Fibroblast of peridontal ligament (primary cell): ENCODE results near the gene ABCG5.

Experiments
- DNase-seq: peaks from one replicate; pipeline ENCODE4 v3.0.0-alpha.2; 2010; ENCODE audit errors: extremely low read depth

The ABCG5 gene

GRCh38 chr2:43838560-43839267, at the start of gene ABCG5, which contains the start of gene ABCG8:
Gene ABCG5, minus strand, starts transcription at chr2:43838839. Its CDS starts 160 bp downstream, at chr2:43838679.
Gene ABCG8, plus strand, starts transcription at chr2:43838971. Its CDS starts 83 bp downstream, at chr2:43839054.
- no peak for DNase-seq

DNA sequence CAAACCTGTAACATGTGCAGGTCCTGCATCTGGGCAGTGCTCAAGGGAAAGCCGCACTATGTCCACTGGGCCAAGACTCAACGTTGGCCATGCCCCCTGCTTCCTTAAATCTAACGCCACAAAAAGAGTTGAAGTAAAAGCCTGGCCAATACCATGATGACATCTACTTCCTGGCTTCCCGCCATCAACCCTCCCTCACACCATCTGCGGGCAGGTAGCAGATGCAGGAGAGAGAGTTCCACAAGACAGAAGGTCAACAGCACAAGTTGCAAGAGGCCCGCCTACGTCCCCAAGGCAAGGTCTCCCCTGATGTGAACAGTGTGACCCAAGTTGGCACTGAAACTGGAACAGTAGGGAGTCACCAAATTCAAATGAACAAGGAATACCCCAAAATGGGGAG, 48.5 kb upstream of the ABCG5 start:
- no peak for DNase-seq

GRCh38 chr2:43885132-43885632, 46.5 kb upstream of the ABCG5 start:
- no peak for DNase-seq

DNA sequence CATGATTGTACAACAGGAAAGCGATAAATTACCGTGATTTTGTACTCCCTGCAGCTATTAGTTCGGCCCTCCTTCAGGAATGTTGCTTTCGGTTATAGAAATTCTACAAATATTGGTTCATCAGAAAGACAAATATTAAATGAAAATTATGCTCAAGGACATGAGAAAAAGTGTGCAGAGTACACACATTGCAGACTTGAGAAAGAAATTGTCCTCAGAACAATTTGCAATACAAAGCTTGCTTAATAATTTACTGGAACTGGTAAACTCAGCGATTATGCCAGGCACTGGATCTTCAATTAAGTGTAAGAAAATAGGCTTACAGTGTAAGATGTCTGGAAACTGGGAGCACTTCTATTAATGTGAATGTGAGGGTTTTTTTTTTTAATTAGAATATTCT, 46.0 kb upstream of the ABCG5 start:
- DNase-seq: no peak

DNA sequence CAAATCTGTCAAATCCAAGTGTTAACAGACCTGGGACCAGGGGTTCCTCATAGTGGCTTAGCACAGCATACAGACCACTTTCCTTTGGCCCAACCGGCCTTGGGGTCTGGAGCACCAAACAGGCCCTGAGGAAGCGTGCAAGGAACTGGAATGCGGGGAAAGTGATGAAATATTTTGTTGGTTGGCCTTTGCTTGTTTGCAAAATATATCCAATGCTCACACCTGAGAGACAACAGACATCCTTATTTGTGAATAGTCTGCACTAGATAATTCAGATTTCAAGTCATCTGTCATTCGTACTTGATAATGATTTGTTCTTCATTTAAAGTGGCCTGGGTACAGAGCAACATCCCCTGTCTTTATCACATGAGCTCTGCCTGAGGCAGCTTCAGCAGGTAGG, 43.7 kb upstream of the ABCG5 start:
- DNase-seq: no peak

GRCh38 chr2:43880952-43881351, 42.3 kb upstream of the ABCG5 start:
- no peak for DNase-seq

- no peak for DNase-seq
These were observed 41.8 kb upstream of the ABCG5 start for GRCh38 chr2:43880471-43880870.

DNA sequence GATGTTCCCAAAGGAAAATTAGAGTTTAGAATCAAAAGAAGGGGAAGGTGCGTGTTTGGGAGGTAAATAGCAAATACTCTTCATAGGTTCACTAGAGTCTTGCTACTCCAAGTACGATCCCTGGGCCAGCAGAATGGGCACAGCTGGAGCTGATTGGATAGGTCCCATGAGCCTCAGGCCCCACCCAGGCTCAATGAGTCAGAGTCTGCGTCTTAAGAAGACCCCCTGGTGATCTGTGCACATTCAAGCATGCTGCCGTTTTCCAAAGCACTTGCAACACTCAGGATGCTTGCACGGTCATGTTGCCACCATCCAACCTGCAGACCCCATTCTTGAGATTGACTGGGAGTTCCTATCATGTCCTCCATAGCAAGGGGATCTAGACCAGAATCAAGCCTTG, 40.6 kb upstream of the ABCG5 start:
- DNase-seq: no peak

GRCh38 chr2:43877782-43878464, 39.3 kb upstream of the ABCG5 start:
- DNase-seq: peak; percentile 58

DNA sequence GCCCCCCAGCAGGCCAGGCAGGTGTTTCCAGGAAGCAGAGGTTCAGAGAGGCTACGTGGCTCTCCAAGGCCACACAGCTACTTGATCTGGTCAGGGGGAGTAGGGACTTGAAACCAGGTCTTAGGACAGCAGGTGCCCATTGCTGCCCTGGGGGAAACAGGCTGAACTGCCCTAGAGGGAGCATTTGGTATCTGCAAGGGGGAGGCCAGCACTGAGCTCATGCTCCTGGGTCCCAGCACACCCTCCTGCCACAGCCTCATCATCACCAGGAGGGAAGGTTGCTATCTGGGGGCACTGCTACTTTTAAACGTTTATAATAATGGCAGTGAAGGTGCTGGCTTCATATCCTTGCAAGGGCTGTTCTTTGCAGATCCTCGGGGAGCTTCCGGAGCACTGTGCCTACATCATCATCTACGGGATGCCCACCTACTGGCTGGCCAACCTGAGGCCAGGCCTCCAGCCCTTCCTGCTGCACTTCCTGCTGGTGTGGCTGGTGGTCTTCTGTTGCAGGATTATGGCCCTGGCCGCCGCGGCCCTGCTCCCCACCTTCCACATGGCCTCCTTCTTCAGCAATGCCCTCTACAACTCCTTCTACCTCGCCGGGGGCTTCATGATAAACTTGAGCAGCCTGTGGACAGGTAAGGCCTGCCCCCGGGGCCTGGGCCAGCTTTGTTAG, 36.3 kb upstream of the ABCG5 start:
- DNase-seq: no peak

GRCh38 chr2:43872151-43872550, 33.5 kb upstream of the ABCG5 start:
- DNase-seq: no peak

GRCh38 chr2:43855292-43855691, 16.7 kb upstream of the ABCG5 start:
- DNase-seq: no peak

DNA sequence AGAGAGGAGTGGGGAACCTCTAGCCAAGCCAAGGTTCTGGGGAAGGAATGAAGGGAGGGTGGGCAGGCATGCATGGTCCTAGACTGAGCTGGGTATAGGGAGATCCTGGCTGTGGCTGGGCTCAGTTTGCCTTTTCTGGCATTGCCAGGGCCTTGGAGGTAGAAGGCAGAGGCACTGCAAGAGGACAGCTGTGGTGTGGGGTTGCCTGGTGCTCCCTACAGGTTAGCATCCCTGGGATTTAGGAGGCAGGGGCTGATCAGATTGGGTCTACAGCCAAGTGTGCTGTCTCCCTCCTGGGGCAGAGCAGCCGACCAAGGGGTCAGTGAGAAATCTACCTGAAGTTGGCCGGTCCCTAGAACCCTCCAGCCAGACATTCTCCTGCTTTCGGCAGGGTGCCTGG, 16.0 kb upstream of the ABCG5 start:
- no peak for DNase-seq

DNA sequence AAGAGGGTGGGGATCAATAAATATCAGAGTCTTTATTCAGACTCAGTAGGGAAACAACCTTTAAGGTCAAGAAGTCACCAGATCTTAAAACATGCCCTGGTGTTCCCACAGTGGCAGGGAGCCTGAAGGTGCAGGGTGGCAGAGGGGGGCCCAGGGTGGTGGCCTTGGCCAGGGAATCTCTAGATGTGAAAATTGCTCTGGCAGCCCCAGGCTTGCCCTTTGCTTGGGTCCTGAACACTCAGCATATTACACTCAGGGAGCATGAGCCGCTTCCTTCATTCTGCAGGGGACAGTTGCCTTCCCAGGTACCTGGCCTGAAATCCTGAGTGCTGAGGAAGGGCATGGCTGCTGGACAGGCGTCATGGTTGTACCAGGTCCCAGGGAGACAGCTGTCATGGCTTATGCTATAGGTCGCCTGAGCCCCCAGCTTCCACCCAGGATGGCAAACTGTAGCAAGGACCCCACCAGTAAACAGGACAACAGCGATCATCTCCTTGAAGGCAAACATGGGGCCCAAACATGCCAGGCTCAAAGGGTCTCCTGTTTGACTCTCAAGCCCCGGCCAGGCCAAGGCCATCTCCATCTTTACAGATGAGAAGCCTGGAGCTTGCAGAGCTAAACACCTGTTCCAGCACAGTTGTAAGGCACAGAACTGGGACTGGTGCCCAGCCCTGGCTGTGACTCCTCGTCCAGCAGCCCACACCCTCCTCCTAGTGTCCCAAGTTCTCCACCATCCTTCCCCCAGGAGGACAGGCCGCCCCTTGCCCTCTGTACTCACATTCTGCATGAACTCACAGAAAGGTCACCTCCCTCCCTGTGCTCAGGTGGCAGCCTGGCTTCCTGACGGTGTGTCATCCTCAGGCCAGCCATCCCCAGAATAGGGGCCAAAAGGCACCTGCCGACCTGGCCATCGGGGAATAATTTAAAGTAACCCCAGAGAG, 14.8 kb upstream of the ABCG5 start:
- DNase-seq: no peak

GRCh38 chr2:43852196-43852730, 13.6 kb upstream of the ABCG5 start:
- DNase-seq: no peak

- no peak for DNase-seq
These were observed 12.7 kb upstream of the ABCG5 start for GRCh38 chr2:43851011-43851980.

DNA sequence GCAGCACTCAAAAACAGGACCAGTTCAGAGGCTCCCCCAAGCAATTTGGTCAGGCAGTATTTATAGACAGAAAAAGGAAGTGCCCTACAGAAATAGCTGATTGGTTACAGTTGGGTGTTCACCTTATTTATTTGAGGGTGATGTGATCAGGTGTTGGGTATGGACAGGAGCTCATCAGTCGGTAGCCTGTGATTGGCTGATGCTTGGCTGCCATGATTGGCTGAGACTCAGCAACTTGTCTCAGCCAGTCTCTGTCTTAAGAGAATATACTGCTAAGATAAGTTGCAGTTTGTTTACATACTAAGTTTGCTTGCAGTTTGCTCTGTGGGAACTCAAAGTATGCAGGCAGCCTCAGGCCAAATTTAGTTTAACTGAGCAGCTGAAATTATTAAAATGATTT, 9.6 kb upstream of the ABCG5 start:
- DNase-seq: peak; percentile 3

DNA sequence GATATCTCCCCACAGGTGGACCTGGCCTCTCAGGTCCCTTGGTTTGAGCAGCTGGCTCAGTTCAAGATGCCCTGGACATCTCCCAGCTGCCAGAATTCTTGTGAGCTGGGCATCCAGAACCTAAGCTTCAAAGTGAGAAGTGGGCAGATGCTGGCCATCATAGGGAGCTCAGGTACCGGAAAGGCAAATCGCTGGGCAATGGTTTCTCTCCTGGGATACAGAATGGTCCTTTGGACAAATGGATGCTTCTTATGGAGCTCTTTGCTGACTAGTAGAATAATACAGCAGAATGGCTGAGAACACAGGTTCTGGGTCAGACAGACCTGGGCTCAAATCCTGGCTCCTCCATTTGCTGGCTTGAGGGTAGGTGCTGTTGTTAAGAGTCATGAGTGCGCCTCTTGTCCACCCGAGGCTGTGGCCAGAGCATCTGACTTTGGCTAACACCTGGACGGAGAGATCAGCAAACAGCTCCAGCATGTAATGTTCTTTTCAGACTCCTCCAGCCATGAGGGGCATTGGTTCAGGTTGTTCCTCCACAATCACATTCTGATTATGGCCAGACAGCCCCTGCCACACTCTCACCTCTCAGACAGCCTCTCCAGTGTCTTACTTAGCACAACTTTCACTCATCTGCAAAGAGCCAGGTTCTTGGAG, 7.6 kb upstream of the ABCG5 start:
- no peak for DNase-seq

GRCh38 chr2:43845181-43845580, 6.5 kb upstream of the ABCG5 start:
- DNase-seq: no peak

GRCh38 chr2:43842866-43843226, 4.2 kb upstream of the ABCG5 start:
- DNase-seq: no peak
